HCT116 (cell line): Measurements from ENCODE around the gene DDX1. TPM values are rescaled to one million over a fixed set of nuclear protein-coding genes. Genes with fewer than 3 reads are reported as not detected.

Experiments
- ATAC-seq: fragments of 200-7000 bp; cut with Tn5 transposase; 2 replicates; pipeline ENCODE4 v1.9.1; 2020; ENCODE audit warnings: mild to moderate bottlenecking, moderate library complexity
- BruUV-seq: library from RNA; stranded (reverse); fragments of 400-500 nt; replicated peaks from 2 replicates; lab custom pipeline; 2021; lab: Mats Ljungman, UMichigan
- CTCF ChIA-PET: fragments of 300-600 bp; sonication (Branson Sonifier 250); formaldehyde crosslinking; loops from one replicate; lab custom pipeline; 2021; ENCODE audit warnings: antibody characterized with exemption; lab: Charles Lee
- POLR2A ChIA-PET: fragments of 300-600, 350-600 bp; sonication (Branson Sonifier 250); formaldehyde crosslinking; loops from one replicate; lab custom pipeline; 2021; ENCODE audit warnings: antibody characterized with exemption; lab: Charles Lee
- RAD21 ChIA-PET, 2 experiments: fragments of 300-600 bp; sonication (Branson Sonifier 250); formaldehyde crosslinking; loops; one replicate each; lab custom pipeline; 2023; ENCODE audit warnings: low total read pairs in 2 of 2; ENCODE audit not compliant: uncharacterized antibody in 2 of 2, unreplicated experiment in 2 of 2, low non-redundant PET in 1 of 2; lab: Charles Lee
- DNase-seq: peaks from one replicate; pipeline ENCODE4 v3.0.0-alpha.2; 2010; ENCODE audit warnings: low read depth, low spot score
- H2AFZ ChIP-seq: fragments of 200-600 bp; shearing (Covaris generic), sonication (generic); 2 replicates; pipeline ENCODE4 v1.6.1; 2017; ENCODE audit warnings: low read depth, mixed run types, mixed read lengths, antibody characterized with exemption, low read length; ENCODE audit not compliant: poor library complexity, severe bottlenecking
- H3K27ac ChIP-seq: 2 replicates; pipeline ENCODE4 v1.5.1; 2012; ENCODE audit warnings: low read depth, low read length
- H3K27me3 ChIP-seq: fragments of 200-600 bp; sonication (generic); 2 replicates; pipeline ENCODE4 v1.6.1; 2016; ENCODE audit warnings: mixed run types, low read length, mixed read lengths; ENCODE audit not compliant: insufficient read depth
- H3K36me3 ChIP-seq, 2 experiments: fragments of 200-500 bp in 1 of 2; fragments of 200-600 bp in 1 of 2; sonication (Bioruptor generic) in 1 of 2; sonication (generic) in 1 of 2; 2 replicates each; pipeline versions ENCODE4 v1.5.1 to v1.6.1; 2014 to 2016; ENCODE audit warnings: low read length in 2 of 2, inconsistent platforms in 1 of 2, mixed read lengths in 1 of 2, mixed run types in 1 of 2; ENCODE audit not compliant: insufficient read depth in 2 of 2, control insufficient read depth in 1 of 2
- H3K4me1 ChIP-seq, 2 experiments: fragments of 200-600 bp in 1 of 2; sonication (generic) in 1 of 2; 2 replicates each; pipeline versions ENCODE4 v1.5.1 to v1.6.1; 2012 to 2017; ENCODE audit warnings: low read length in 2 of 2, inconsistent platforms in 1 of 2, mild to moderate bottlenecking in 1 of 2, mixed read lengths in 1 of 2, mixed run types in 1 of 2, moderate library complexity in 1 of 2; ENCODE audit not compliant: insufficient read depth in 2 of 2, control insufficient read depth in 1 of 2
- H3K4me2 ChIP-seq: fragments of 200-600 bp; sonication (generic); 2 replicates; pipeline ENCODE4 v1.6.1; 2017; ENCODE audit warnings: mixed run types, low read length, mixed read lengths
- H3K4me3 ChIP-seq, 2 experiments: fragments of 200-600 bp in 1 of 2; sonication (generic) in 1 of 2; replicated peaks in 1 of 2; 2 replicates each; pipeline ENCODE4 v1.5.1; 2011 to 2016; ENCODE audit warnings: low read length in 2 of 2, control low read depth in 1 of 2, low read depth in 1 of 2, mild to moderate bottlenecking in 1 of 2, mixed read lengths in 1 of 2, mixed run types in 1 of 2
- H3K79me2 ChIP-seq: fragments of 200-600 bp; sonication (generic); 2 replicates; pipeline ENCODE4 v1.6.1; 2017; ENCODE audit warnings: mild to moderate bottlenecking, mixed run types, low read length, moderate library complexity, mixed read lengths; ENCODE audit not compliant: insufficient read depth
- H3K9ac ChIP-seq: fragments of 200-600 bp; sonication (generic); 2 replicates; pipeline ENCODE4 v1.6.1; 2016; ENCODE audit warnings: low read length, mixed read lengths
- H3K9me2 ChIP-seq: fragments of 200-600 bp; sonication (generic), shearing (Covaris generic); 2 replicates; pipeline ENCODE4 v1.6.1; 2017; ENCODE audit warnings: mixed run types, mild to moderate bottlenecking, moderate library complexity; ENCODE audit not compliant: insufficient read depth
- H3K9me3 ChIP-seq, 2 experiments: fragments of 200-500 bp in 1 of 2; fragments of 200-600 bp in 1 of 2; sonication (Bioruptor generic) in 1 of 2; sonication (generic) in 1 of 2; 2 replicates each; pipeline ENCODE4 v1.6.1; 2014 to 2017; ENCODE audit warnings: low read length in 2 of 2, mixed read lengths in 2 of 2, inconsistent platforms in 1 of 2, low read depth in 1 of 2, mild to moderate bottlenecking in 1 of 2, mixed run types in 1 of 2, moderate library complexity in 1 of 2; ENCODE audit not compliant: control insufficient read depth in 1 of 2, insufficient read depth in 1 of 2
- H4K20me1 ChIP-seq: fragments of 200-600 bp; sonication (generic), shearing (Covaris generic); 2 replicates; pipeline ENCODE4 v1.6.1; 2017; ENCODE audit warnings: mixed run types, mild to moderate bottlenecking, moderate library complexity; ENCODE audit not compliant: insufficient read depth
- ATF3 ChIP-seq: IDR thresholded peaks from 2 replicates; pipeline ENCODE4 v1.6.1; 2012
- CBX3 ChIP-seq: IDR thresholded peaks from 2 replicates; pipeline ENCODE4 v1.6.1; 2012; ENCODE audit warnings: low read depth
- CEBPB ChIP-seq: IDR thresholded peaks from 2 replicates; pipeline ENCODE4 v1.6.1; 2012; ENCODE audit warnings: low read depth
- CTCF ChIP-seq, 3 experiments: fragments of 200-600 bp in 1 of 3; sonication (generic) in 1 of 3; IDR thresholded peaks in 2 of 3; conservative IDR thresholded peaks in 1 of 3; 2 replicates each; pipeline ENCODE4 v1.5.1; 2012 to 2017; ENCODE audit warnings: low read depth in 2 of 3, low read length in 2 of 3, antibody characterized with exemption in 1 of 3, borderline replicate concordance in 1 of 3, control low read depth in 1 of 3, mild to moderate bottlenecking in 1 of 3, mixed read lengths in 1 of 3, mixed run types in 1 of 3, moderate library complexity in 1 of 3; ENCODE audit not compliant: insufficient read depth in 1 of 3
- EGR1 ChIP-seq: IDR thresholded peaks from 2 replicates; pipeline ENCODE4 v1.6.1; 2012; ENCODE audit warnings: low read depth
- ELF1 ChIP-seq: IDR thresholded peaks from 2 replicates; pipeline ENCODE4 v1.6.1; 2012; ENCODE audit warnings: low read depth, borderline replicate concordance
- EZH2phosphoT487 ChIP-seq: fragments of 200-600 bp; IDR thresholded peaks from 2 replicates; pipeline ENCODE4 v1.6.1; 2018; ENCODE audit warnings: antibody characterized with exemption, borderline replicate concordance
- JUND ChIP-seq: IDR thresholded peaks from 2 replicates; pipeline ENCODE4 v1.6.1; 2012
- MAX ChIP-seq: IDR thresholded peaks from 2 replicates; pipeline ENCODE4 v1.6.1; 2012
- POLR2A ChIP-seq: IDR thresholded peaks from 2 replicates; pipeline ENCODE4 v1.7.0; 2011; ENCODE audit warnings: borderline replicate concordance; ENCODE audit not compliant: insufficient read depth, insufficient read length; ENCODE audit errors: extremely low read depth
- REST ChIP-seq: IDR thresholded peaks from 2 replicates; pipeline ENCODE4 v1.6.1; 2012; ENCODE audit warnings: low read depth
- SP1 ChIP-seq: IDR thresholded peaks from 2 replicates; pipeline ENCODE4 v1.6.1; 2012; ENCODE audit warnings: low read depth
- SRF ChIP-seq: IDR thresholded peaks from 2 replicates; pipeline ENCODE4 v1.6.1; 2012; ENCODE audit warnings: low read depth
- TCF7L2 ChIP-seq: IDR thresholded peaks from 2 replicates; pipeline ENCODE4 v1.7.0; 2011; ENCODE audit warnings: borderline replicate concordance, inconsistent platforms; ENCODE audit not compliant: insufficient read depth, insufficient read length; ENCODE audit errors: extremely low read depth
- ZBTB33 ChIP-seq: IDR thresholded peaks from 2 replicates; pipeline ENCODE4 v1.6.1; 2011; ENCODE audit warnings: mild to moderate bottlenecking, low read length, moderate library complexity; ENCODE audit not compliant: insufficient replicate concordance; ENCODE audit errors: extremely low read depth
- ZFX ChIP-seq: fragments of 450-650 bp; IDR thresholded peaks from 2 replicates; pipeline ENCODE4 v1.6.1; 2017
- ZNF274 ChIP-seq: fragments of 200-500 bp; sonication (Bioruptor generic); IDR thresholded peaks from 2 replicates; pipeline ENCODE4 v1.6.1; 2014; ENCODE audit warnings: mild to moderate bottlenecking, low read depth, low read length, inconsistent platforms
- intact Hi-C: fragments of 100-400 bp; cut with micrococcal nuclease; formaldehyde crosslinking; loops from 2 replicates; pipeline ENCODE4 v1.10.0; 2022
- total RNA-seq: library from RNA; stranded (reverse); gene quantifications from one replicate; pipeline ENCODE4 v1.2.1, GENCODE V29; 2021; ENCODE audit not compliant: unreplicated experiment

Gene DDX1
- total RNA-seq, 1 experiment from 2014 or later = 117 TPM

GRCh38 chr2:15631883-15632282 is 40.2 kb downstream of the DDX1 start:
- TF ChIP-seq MAX (no peak), ZFX (no peak), CEBPB (no peak), ZNF274 (no peak), REST (no peak), POLR2A (no peak), ATF3 (no peak), SRF (no peak), EZH2phosphoT487 (no peak), TCF7L2 (no peak), CBX3 (no peak), ZBTB33 (no peak), ELF1 (no peak), SP1 (no peak), EGR1 (no peak), CTCF (IDR thresholded peaks at IDR 0.05 in 2 of 3, conservative IDR thresholded peaks at IDR 0.05 in 1 of 3; ENCODE audit: borderline replicate concordance in 1 of 3, insufficient read depth in 1 of 3, low read depth in 2 of 3, low read length in 2 of 3) (no peak), JUND (no peak)
- intact Hi-C loops = no loop called here
- Histone ChIP-seq H3K27ac (no peak overlapping the region), H4K20me1 (no peaks in the 10 kb centered on the region), H3K27me3 (no peaks in the 10 kb centered on the region), H3K4me2 (no peak overlapping the region), H3K4me3 (no peak overlapping the region), H3K36me3 (peaks cover 40 to 49% of the 10 kb centered on the region in 2 experiments), H3K4me1 (no peaks in the 10 kb centered on the region), H2AFZ (no peak overlapping the region), H3K9ac (no peak overlapping the region), H3K79me2 (no peaks in the 10 kb centered on the region), H3K9me3 (no peaks in the 10 kb centered on the region), H3K9me2 (no peaks in the 10 kb centered on the region)
- DNase-seq = no peak
- ChIA-PET RAD21 (no interaction called here), CTCF (no interaction called here), POLR2A (no interaction called here)
- no TSS peak for BruUV-seq
- ATAC-seq = no peak
